SU-DHL-6 (cell line): Measurements from ENCODE around the gene SRPK1.

Experiments used
- H2AFZ ChIP-seq: fragments of 200-600 bp; sonication (generic); 2 replicates; pipeline ENCODE4 v1.6.1; 2014; ENCODE audit warnings: low read depth, mild to moderate bottlenecking, moderate library complexity, mixed read lengths, antibody characterized with exemption, low read length; ENCODE audit not compliant: severe bottlenecking
- H3F3A ChIP-seq: fragments of 200-600 bp; shearing (Covaris generic); 2 replicates; pipeline ENCODE4 v1.6.0; 2016; ENCODE audit warnings: antibody characterized with exemption, mild to moderate bottlenecking; ENCODE audit not compliant: insufficient read depth
- H3K27ac ChIP-seq: fragments of 200-600 bp; sonication (generic); 2 replicates; pipeline ENCODE4 v1.5.1; 2016; ENCODE audit warnings: low read depth, mild to moderate bottlenecking, low read length, moderate library complexity, mixed read lengths
- H3K27me3 ChIP-seq: fragments of 200-600 bp; sonication (generic), shearing (Covaris generic); 2 replicates; pipeline ENCODE4 v1.6.0; 2014; ENCODE audit warnings: mild to moderate bottlenecking, low read length
- H3K36me3 ChIP-seq: fragments of 200-600 bp; sonication (generic); 2 replicates; pipeline ENCODE4 v1.6.1; 2014; ENCODE audit warnings: mild to moderate bottlenecking, low read length, mixed read lengths
- H3K4me2 ChIP-seq: fragments of 300-600, 200-600 bp; shearing (Covaris generic), sonication (generic); 2 replicates; pipeline ENCODE4 v1.6.0; 2014; ENCODE audit warnings: low read length, low read depth, mild to moderate bottlenecking; ENCODE audit not compliant: poor library complexity, severe bottlenecking
- H3K4me3 ChIP-seq: fragments of 200-600 bp; sonication (generic); 2 replicates; pipeline ENCODE4 v1.5.1; 2014; ENCODE audit warnings: antibody characterized with exemption, low read length, mild to moderate bottlenecking, mixed read lengths; ENCODE audit not compliant: insufficient read depth, poor library complexity, severe bottlenecking
- H3K79me2 ChIP-seq: fragments of 200-600 bp; sonication (generic); 2 replicates; pipeline ENCODE4 v1.6.1; 2014; ENCODE audit warnings: mild to moderate bottlenecking, low read length, moderate library complexity; ENCODE audit not compliant: insufficient read depth
- H3K9ac ChIP-seq: fragments of 200-600 bp; sonication (generic); 2 replicates; pipeline ENCODE4 v1.7.0; 2014; ENCODE audit warnings: mild to moderate bottlenecking, low read length
- H3K9me2 ChIP-seq: fragments of 200-600 bp; sonication (generic); replicated peaks from 2 replicates; pipeline ENCODE4 v1.6.1; 2014; ENCODE audit warnings: low read length; ENCODE audit not compliant: insufficient read depth
- H3K9me3 ChIP-seq: fragments of 200-600 bp; sonication (generic); 2 replicates; pipeline ENCODE4 v1.6.1; 2014; ENCODE audit warnings: low read length, mixed read lengths; ENCODE audit not compliant: insufficient read depth
- H4K20me1 ChIP-seq: fragments of 200-600 bp; sonication (generic); 2 replicates; pipeline ENCODE4 v1.6.1; 2014; ENCODE audit warnings: low read depth, mild to moderate bottlenecking, antibody characterized with exemption, low read length, moderate library complexity, mixed read lengths
- EZH2phosphoT487 ChIP-seq: fragments of 200-600 bp; sonication (generic), shearing (Covaris generic); conservative IDR thresholded peaks from 2 replicates; pipeline ENCODE4 v1.6.1; 2018; ENCODE audit warnings: mild to moderate bottlenecking, antibody characterized with exemption, low read length, moderate library complexity, mixed read lengths
- TF ChIP-seq, protein P1 (sequence below): fragments of 200-600 bp; sonication (generic); IDR thresholded peaks from one replicate; pipeline ENCODE4 v1.5.1; 2017; ENCODE audit warnings: antibody characterized with exemption, mild to moderate bottlenecking, low read length, moderate library complexity; ENCODE audit not compliant: insufficient read depth, poor library complexity, severe bottlenecking

Gene SRPK1

DNA sequence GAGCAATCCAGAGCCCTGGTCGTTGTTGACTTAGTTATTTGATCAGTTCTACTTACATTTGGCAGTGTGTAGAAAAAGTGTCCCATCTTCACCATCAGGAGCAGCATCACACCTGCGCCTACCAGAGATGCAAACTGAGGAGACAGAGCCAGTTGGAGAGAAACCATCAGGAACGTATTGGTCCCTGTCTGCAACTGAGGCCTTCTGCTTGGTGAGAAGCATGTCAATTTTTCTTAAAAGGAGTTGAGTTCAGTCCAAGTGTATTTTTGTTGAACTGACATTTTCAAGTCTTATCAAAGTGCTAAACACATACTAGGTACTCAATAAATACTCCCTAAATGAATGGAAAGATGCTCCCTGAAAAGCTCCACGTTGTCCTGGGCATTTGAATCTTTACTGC, 47.9 kb upstream of the SRPK1 start:
- TF ChIP-seq, protein P1, sequence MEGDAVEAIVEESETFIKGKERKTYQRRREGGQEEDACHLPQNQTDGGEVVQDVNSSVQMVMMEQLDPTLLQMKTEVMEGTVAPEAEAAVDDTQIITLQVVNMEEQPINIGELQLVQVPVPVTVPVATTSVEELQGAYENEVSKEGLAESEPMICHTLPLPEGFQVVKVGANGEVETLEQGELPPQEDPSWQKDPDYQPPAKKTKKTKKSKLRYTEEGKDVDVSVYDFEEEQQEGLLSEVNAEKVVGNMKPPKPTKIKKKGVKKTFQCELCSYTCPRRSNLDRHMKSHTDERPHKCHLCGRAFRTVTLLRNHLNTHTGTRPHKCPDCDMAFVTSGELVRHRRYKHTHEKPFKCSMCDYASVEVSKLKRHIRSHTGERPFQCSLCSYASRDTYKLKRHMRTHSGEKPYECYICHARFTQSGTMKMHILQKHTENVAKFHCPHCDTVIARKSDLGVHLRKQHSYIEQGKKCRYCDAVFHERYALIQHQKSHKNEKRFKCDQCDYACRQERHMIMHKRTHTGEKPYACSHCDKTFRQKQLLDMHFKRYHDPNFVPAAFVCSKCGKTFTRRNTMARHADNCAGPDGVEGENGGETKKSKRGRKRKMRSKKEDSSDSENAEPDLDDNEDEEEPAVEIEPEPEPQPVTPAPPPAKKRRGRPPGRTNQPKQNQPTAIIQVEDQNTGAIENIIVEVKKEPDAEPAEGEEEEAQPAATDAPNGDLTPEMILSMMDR = no peak
- TF ChIP-seq EZH2phosphoT487 = no peak
- Histone ChIP-seq H3K9me3 (no peaks in the 10 kb centered on the region), H3K27me3 (no peaks in the 10 kb centered on the region), H3F3A (no peaks in the 10 kb centered on the region), H2AFZ (no peak overlapping the region), H4K20me1 (no peaks in the 10 kb centered on the region), H3K4me3 (no peak overlapping the region), H3K9me2 (no peaks in the 10 kb centered on the region), H3K9ac (no peak overlapping the region), H3K27ac (no peak overlapping the region), H3K36me3 (no peaks in the 10 kb centered on the region), H3K79me2 (no peaks in the 10 kb centered on the region), H3K4me2 (no peak overlapping the region)

DNA sequence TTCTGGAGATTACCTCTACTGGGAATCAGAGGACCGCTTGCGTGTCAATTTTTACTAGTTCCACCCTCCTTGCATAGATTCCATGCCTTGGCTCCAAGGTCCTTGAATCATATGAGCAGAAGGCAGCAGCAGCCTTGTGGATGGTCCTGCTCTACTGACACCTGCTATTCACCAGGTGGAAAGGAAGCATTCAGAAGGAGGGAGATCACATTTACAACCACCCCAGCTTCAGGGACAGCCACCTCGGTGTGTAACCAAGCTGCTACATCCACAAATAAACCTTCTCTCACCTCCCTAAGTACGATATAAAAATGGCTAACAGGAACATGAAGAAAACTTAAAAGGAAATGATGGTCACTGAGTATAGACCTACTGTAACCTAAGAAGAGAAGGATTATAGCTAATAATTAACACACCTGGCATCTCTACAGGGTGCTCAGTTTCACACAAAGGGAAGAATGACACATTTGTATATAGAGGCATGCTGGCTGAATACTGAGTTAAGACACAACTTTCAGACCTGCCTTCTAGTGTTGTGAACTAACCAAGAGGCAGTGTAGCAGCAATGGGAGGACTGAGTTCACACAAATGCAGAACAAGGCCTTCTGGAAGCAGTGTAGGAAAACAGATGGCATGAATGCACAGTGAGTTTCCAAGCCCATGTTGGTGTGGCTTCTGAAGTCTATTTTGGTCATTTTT, 46.3 kb upstream of the SRPK1 start:
- H2AFZ ChIP-seq = no peak overlapping the region
- no peak overlapping the region for H3K4me2 ChIP-seq
- H3K27me3 ChIP-seq = no peaks in the 10 kb centered on the region
- H3K9ac ChIP-seq = no peak overlapping the region
- no peaks in the 10 kb centered on the region for H3F3A ChIP-seq
- no peak overlapping the region for H3K4me3 ChIP-seq
- no peaks in the 10 kb centered on the region for H3K9me3 ChIP-seq
- no peaks in the 10 kb centered on the region for H3K79me2 ChIP-seq
- no peak overlapping the region for H3K27ac ChIP-seq
- no peaks in the 10 kb centered on the region for H4K20me1 ChIP-seq
- no peaks in the 10 kb centered on the region for H3K36me3 ChIP-seq
- TF ChIP-seq EZH2phosphoT487 = no peak
- TF ChIP-seq, protein P1 = no peak
- no peaks in the 10 kb centered on the region for H3K9me2 ChIP-seq

DNA sequence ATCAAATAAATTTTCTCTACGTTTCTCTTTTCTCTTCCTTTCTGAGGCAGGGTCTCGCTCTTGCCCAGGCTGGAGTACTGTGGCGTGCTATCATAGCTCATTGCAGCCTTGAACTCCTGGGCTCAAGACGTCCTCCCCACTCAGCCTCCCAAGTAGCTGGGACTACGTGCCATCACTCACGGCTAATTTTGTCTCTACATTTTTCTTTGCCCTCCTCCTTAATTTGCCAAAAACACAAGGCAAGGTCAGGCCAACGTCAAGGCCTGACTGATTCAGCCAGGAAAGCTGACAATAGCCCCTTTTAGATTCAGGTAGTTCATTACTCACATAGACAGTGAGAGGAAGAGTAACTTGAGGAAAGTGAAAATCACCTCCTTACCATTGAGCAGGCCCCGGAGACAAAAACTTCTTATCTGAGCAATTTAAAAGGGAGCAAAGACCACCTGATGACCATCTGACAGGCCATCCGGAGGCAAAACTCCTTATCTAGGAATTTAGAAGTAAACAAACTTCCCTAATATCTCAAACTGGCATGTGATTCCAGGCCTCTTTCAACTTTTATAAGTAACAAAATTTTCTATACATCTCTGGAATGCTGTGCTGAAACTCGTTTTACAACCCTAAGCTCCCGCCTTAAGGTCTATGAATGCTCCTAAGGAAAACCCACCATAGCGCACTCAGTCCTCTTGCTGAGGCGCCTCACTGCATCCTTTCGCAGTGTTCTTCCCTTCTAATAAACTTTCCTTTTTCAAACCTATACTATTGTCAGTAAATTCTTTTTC, 42.1 kb upstream of the SRPK1 start:
- Histone ChIP-seq H3K9ac (no peak overlapping the region), H3K4me2 (no peak overlapping the region), H3K9me2 (no peaks in the 10 kb centered on the region), H3K9me3 (no peaks in the 10 kb centered on the region), H3K27me3 (no peaks in the 10 kb centered on the region), H3K79me2 (no peaks in the 10 kb centered on the region), H3K36me3 (no peaks in the 10 kb centered on the region), H3F3A (no peaks in the 10 kb centered on the region), H2AFZ (no peak overlapping the region), H4K20me1 (no peaks in the 10 kb centered on the region), H3K27ac (no peak overlapping the region), H3K4me3 (no peak overlapping the region)
- TF ChIP-seq EZH2phosphoT487 = no peak
- TF ChIP-seq, protein P1 = no peak
